Sigmoid colon (tissue), 4 donors: ENCODE results near the gene PLEKHH1.

ENCODE experiments used
- CTCF ChIP-seq, 4 experiments: fragments of 450-650 bp in 3 of 4; fragments of 200-600 bp in 1 of 4; IDR thresholded peaks; one replicate each; pipeline ENCODE4 v1.5.1; 2016 to 2019; ENCODE audit warnings: antibody characterized with exemption in 4 of 4, mild to moderate bottlenecking in 3 of 4, moderate library complexity in 2 of 4
- EP300 ChIP-seq, 4 donors: sonication (generic); formaldehyde crosslinking; IDR thresholded peaks; one replicate each; pipeline ENCODE4 v1.6.1; 2017; ENCODE audit warnings: antibody characterized with exemption in 4 of 4
- POLR2A ChIP-seq, 2 donors: fragments of 450-650 bp; IDR thresholded peaks; one replicate each; pipeline ENCODE4 v1.6.1; 2016; ENCODE audit warnings: antibody characterized with exemption in 2 of 2, mild to moderate bottlenecking in 2 of 2, moderate library complexity in 2 of 2
- POLR2AphosphoS5 ChIP-seq, 4 donors: sonication (generic); formaldehyde crosslinking; IDR thresholded peaks; one replicate each; pipeline ENCODE4 v1.6.1; 2017; ENCODE audit warnings: antibody characterized with exemption in 4 of 4

DNA sequence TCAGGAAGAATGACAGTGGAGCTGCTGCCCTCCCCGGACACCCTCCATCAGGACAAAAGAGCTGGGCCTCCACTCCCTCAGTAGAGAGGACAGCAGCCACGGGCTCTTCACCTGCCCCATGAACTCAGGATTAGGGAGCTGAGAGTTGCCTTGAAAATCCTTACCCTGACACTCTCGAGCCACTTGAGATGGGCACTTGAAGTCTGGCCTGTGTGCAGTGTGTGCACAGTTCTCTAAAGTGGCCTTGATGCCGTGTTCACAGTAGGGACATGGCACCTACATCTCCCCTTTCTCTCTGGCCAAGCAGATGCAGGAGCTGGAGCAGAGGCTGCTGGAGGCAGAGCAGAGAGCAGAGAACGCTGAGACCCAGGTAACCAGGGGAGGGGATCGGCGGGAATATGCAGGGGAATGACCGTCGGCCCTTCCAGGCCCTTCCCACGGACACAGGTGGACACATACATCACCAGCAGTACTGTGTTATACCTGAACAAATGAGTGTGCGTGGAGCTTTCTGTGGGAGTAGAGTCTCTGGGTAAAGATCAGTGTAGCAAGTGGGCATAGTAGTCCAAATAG, 22.5 kb downstream of the PLEKHH1 start:
- TF ChIP-seq CTCF (IDR thresholded peaks at IDR 0.05) (no peak), POLR2A (IDR thresholded peaks at IDR 0.05) (no peak), EP300 (IDR thresholded peaks at IDR 0.05) (no peak), POLR2AphosphoS5 (IDR thresholded peaks at IDR 0.05) (no peak)
